ENCODE results near the gene CBX4. TPM values are rescaled to one million over a fixed set of nuclear protein-coding genes. Genes with fewer than 3 reads are reported as not detected.

Gene CBX4
- 2.7 and 5.6 TPM in 2 replicates for total RNA-seq (ENCODE audit: low replicate concordance)

DNA sequence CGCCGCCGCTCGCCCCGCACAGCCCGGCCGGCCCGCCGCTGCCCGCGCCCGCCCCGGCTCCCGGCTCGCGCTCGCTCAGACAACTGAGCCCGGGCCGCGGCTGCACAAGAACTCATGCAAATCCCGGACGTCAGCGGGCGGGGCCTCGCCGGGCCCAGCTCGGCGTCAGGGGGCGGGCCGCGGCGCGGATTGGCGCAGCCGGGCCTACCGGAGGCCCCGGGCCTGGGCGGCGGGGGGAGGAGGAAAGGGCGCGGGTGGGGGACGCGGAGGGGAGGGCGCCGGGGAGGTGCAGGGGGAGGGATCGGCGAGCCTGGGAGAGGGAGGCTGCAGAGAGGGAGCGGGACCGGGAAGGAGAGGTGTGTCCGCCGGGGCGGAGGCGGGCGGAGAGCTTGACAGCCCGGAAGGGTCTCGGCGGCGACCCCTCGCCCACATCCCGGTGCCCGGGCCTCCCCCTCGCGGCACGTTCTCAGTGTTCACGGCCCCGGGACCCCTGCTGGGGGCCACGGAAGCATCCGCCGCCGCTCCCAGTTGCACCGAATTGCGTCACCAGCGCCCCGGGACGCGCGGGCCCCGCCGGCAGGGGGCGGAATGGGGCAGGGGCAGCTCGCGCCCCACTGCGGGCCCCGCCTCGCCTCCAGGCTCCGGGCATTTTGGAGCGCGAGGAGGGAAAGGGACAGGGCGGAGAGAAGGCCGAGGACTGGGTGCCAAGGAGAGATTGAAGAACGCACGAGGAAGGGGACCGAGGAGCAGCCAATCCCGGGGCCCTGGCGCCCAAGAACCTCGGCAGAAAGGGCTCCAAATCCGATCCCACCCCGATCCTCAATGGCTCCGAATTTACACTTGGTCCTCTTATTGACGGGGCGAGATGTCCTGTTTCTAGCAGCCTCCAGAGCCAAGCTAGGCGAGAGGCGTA is at the start of gene CBX4:
Gene CBX4 (minus strand): TSS at position 85 of the 913 bp plus-strand sequence. CDS start 189 bp downstream, outside the sequence.
- peak within 1 kb of the TSS; percentile 96 for H3K4me3 Mint-ChIP-seq
- Histone ChIP-seq H3F3A (ENCODE audit: low read depth) (peaks cover 91% of the 10 kb centered on the region), H3K36me3 (no peaks in the 10 kb centered on the region), H3K4me3 (peak within 1 kb of the TSS; percentile 76), H4K20me1 (ENCODE audit: low read depth) (peaks cover 74% of the 10 kb centered on the region), H3K79me2 (ENCODE audit: low read depth) (no peaks in the 10 kb centered on the region), H2AFZ (replicated peaks) (peak within 1 kb of the TSS; percentile 3), H3K4me2 (peak within 1 kb of the TSS; percentile 91), H3K9ac (no peak within 1 kb of the TSS), H3K4me1 (peaks cover 36% of the 10 kb centered on the region), H3K9me3 (ENCODE audit: low read depth) (no peaks in the 10 kb centered on the region), H3K27me3 (peaks cover 92% of the 10 kb centered on the region), H3K27ac (no peak within 1 kb of the TSS)
- H3K27me3 Mint-ChIP-seq (ENCODE audit: insufficient read depth, low read depth): peaks cover 57% of the 10 kb centered on the region
- peak; percentile 97 for DNase-seq (ENCODE audit: low spot score)
- H3K27ac Mint-ChIP-seq: no peak within 1 kb of the TSS
- peaks cover 3% of the 10 kb centered on the region for H3K36me3 Mint-ChIP-seq
- TF ChIP-seq CTCF (IDR thresholded peaks at IDR 0.05): peak; percentile 69
- no peak for TF ChIP-seq EZH2phosphoT487 (IDR thresholded peaks at IDR 0.05)
- TF ChIP-seq EZH2 (IDR thresholded peaks at IDR 0.05): no peak
- H3K9me3 Mint-ChIP-seq: no peaks in the 10 kb centered on the region
- H3K4me1 Mint-ChIP-seq: peaks cover 35% of the 10 kb centered on the region

GRCh38 chr17:79888009-79888540 is 48.8 kb upstream of the CBX4 start:
- H3K27ac ChIP-seq: no peak overlapping the region
- H3F3A ChIP-seq (ENCODE audit: low read depth): no peaks in the 10 kb centered on the region
- Mint-ChIP-seq H3K4me1 (peaks cover 4% of the 10 kb centered on the region), H3K9me3 (peaks cover 3% of the 10 kb centered on the region), H3K27me3 (ENCODE audit: insufficient read depth, low read depth) (peaks cover 18% of the 10 kb centered on the region), H3K27ac (no peak overlapping the region), H3K36me3 (no peaks in the 10 kb centered on the region), H3K4me3 (no peak overlapping the region)
- H3K9ac ChIP-seq: no peak overlapping the region
- no peaks in the 10 kb centered on the region for H4K20me1 ChIP-seq (ENCODE audit: low read depth)
- H3K4me1 ChIP-seq: no peaks in the 10 kb centered on the region
- H3K4me2 ChIP-seq: no peak overlapping the region
- no peaks in the 10 kb centered on the region for H3K79me2 ChIP-seq (ENCODE audit: low read depth)
- no peak overlapping the region for H3K4me3 ChIP-seq
- no peaks in the 10 kb centered on the region for H3K36me3 ChIP-seq
- TF ChIP-seq EZH2 (IDR thresholded peaks at IDR 0.05) (no peak), EZH2phosphoT487 (IDR thresholded peaks at IDR 0.05) (no peak), CTCF (IDR thresholded peaks at IDR 0.05) (no peak)
- H2AFZ ChIP-seq (replicated peaks): no peak overlapping the region
- H3K27me3 ChIP-seq: peaks cover 7% of the 10 kb centered on the region
- DNase-seq (ENCODE audit: low spot score): no peak
- no peaks in the 10 kb centered on the region for H3K9me3 ChIP-seq (ENCODE audit: low read depth)

DNA sequence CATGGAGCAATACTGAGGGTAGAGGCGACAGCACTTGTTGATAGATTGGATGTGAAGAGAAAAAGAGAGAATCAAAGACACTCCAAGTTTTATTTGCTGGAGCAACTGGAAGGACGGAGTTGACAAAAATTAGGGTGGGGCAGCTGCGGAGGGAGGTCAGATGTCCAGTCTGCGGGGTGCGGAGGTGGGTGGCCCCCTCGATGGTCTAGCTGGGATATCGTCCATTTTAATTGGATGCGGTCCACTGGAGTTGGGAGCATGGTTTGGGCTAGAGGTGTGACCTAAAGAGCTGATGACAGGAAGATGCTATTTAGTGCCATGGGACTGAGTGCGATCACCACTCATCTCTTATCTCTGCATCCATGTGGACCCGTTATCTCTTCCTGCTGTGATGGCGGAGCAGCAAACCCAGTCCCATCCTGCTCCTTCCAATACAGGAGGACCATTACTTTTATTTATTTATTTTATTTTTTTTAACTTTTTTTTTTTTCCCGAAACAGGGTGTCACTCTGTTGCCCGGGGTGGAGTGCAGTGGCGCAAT is 48.3 kb upstream of the CBX4 start:
- Histone ChIP-seq H3K27ac (no peak overlapping the region), H3F3A (ENCODE audit: low read depth) (no peaks in the 10 kb centered on the region)
- DNase-seq (ENCODE audit: low spot score): no peak

More for the DNA sequence above, 48.3 kb upstream of the CBX4 start:
- H3K4me1 Mint-ChIP-seq: peaks cover 4% of the 10 kb centered on the region
- no peaks in the 10 kb centered on the region for H3K79me2 ChIP-seq (ENCODE audit: low read depth)
- peaks cover 18% of the 10 kb centered on the region for H3K27me3 Mint-ChIP-seq (ENCODE audit: insufficient read depth, low read depth)
- H3K9me3 ChIP-seq (ENCODE audit: low read depth): no peaks in the 10 kb centered on the region
- H3K36me3 ChIP-seq: no peaks in the 10 kb centered on the region
- H4K20me1 ChIP-seq (ENCODE audit: low read depth): no peaks in the 10 kb centered on the region
- peaks cover 8% of the 10 kb centered on the region for H3K27me3 ChIP-seq
- no peak overlapping the region for H3K9ac ChIP-seq
- TF ChIP-seq CTCF (IDR thresholded peaks at IDR 0.05): no peak
- no peak for TF ChIP-seq EZH2 (IDR thresholded peaks at IDR 0.05)
- TF ChIP-seq EZH2phosphoT487 (IDR thresholded peaks at IDR 0.05): no peak
- H3K4me2 ChIP-seq: no peak overlapping the region
- no peak overlapping the region for H3K4me3 ChIP-seq
- no peak overlapping the region for H2AFZ ChIP-seq (replicated peaks)
- no peaks in the 10 kb centered on the region for H3K36me3 Mint-ChIP-seq
- peaks cover 3% of the 10 kb centered on the region for H3K9me3 Mint-ChIP-seq
- no peak overlapping the region for H3K4me3 Mint-ChIP-seq
- no peak overlapping the region for H3K27ac Mint-ChIP-seq
- no peaks in the 10 kb centered on the region for H3K4me1 ChIP-seq
